LNCaP clone FGC (cell line): ENCODE measurements around the gene OGFOD3.

ENCODE experiments used
- DNase-seq: peaks from one replicate; pipeline ENCODE4 v3.0.0-alpha.2; 2011; ENCODE audit warnings: low read depth
- H3K4me3 ChIP-seq: 2 replicates; pipeline ENCODE4 v1.5.1; 2011; ENCODE audit warnings: mild to moderate bottlenecking, low read depth, low read length, control low read depth
- CTCF ChIP-seq: IDR thresholded peaks from 2 replicates; pipeline ENCODE4 v1.5.1; 2012; ENCODE audit warnings: mild to moderate bottlenecking; ENCODE audit not compliant: control insufficient read depth, insufficient read depth; ENCODE audit errors: extremely low read depth

The OGFOD3 gene

DNA sequence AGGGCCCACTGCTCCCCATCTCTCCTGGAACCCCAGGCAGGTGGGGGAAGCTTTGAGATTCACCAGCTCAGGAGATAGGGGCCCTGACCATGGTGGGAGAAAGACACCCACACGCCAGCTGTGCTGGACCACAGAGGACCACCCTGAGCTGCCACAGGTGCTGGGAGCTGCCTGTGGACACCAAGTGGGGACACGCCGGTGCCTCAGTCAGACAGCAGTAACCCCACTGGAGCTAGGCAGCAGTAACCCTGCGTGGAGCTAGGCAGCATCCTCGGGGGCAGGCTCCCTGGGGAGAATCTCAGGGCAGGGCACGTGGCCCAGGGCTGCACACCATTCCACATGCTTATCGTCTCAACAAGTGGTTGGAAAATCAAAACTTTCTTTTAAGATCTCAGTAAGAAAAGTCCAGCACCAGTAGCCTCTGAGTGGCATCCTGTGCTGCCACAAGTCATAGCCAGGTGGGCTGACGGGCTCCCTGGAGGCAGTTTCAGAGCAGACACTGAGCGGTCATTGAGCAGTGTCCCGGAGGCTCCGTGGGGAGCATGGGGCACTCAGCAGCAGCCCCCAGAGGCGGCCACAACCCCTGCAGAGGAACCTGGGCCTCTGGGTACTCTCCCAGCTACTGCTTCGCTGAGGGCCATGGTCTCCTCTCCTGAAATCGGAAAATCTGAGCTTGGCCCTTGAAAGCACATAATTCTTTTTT is 8.2 kb downstream of the OGFOD3 start:
- TF ChIP-seq CTCF = no peak
- DNase-seq = no peak
- no peak overlapping the region for H3K4me3 ChIP-seq

DNA sequence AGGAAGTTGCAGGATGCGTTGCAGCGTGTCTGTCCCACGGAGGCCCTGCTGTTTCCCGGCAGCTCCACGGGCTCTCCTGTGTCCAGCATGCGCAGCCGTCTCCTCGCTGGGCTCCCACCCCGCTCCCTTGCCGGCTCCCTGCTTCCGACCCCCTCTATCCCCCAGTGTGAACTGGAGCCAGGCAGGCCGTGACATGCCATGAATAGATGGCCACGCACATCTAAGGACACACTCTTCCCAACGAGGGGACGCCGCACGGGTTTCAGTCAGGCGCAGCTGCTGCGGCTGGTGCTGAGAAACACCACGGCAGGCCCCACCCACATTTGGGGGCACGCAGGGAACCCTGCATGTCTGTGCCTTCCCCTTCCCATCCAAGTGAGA is 9.5 kb downstream of the OGFOD3 start:
- no peak overlapping the region for H3K4me3 ChIP-seq
- TF ChIP-seq CTCF = no peak
- no peak for DNase-seq

DNA sequence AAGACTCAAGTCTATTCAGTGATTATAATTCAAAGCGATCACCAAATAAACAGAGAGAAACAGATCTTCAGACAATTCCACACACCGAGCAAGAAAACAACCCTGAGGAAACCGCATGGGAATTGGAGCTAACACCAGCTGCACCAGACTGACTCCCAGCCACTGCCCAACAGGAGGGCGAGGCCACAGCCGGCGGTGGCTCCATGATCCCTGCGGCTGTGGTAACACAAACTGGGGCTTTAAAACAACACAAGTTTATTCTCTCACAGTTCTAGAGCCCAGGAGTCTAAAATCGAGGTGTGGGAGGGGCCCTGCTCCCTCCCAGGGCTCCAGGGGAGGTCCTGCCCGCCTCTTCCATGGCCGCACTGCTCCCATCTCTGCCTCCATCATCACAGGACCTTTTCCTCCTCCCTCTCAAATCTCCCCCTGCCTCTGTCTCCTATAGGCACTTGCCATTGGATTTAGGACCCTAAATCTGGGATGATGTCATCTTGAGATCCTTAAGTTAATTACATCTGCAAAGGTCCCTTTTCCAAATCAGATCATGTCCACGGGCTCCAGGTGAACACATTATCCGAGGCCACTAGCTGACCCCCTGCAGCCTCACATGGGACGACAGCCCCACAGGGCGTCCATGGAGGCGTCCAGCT is 10.0 kb downstream of the OGFOD3 start:
- no peak for TF ChIP-seq CTCF
- no peak overlapping the region for H3K4me3 ChIP-seq
- DNase-seq = no peak

DNA sequence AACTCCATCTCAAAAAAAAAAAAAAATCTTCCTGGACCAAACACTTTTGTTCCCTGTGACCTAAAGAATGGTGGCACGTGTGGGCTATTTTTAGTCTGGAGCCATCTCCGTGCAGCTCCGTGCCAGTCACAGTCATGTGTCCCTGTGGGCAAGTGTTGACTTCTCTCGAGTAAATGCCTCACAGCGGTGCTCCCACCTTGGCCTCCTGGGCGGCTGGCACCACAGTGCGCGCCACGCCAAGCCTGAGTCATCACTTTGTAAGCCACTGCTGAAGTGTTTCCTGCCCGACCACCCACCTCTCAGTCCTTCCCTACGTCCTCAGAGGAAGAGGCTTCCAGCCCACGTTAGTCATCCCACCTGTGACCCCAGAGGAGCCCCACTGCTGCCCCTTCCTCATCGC is 11.1 kb downstream of the OGFOD3 start:
- TF ChIP-seq CTCF = no peak
- DNase-seq = no peak
- H3K4me3 ChIP-seq = no peak overlapping the region

- TF ChIP-seq CTCF = no peak
- no peak for DNase-seq
- no peak overlapping the region for H3K4me3 ChIP-seq
Measured at GRCh38 chr17:82406131-82406671, 12.2 kb downstream of the OGFOD3 start.

DNA sequence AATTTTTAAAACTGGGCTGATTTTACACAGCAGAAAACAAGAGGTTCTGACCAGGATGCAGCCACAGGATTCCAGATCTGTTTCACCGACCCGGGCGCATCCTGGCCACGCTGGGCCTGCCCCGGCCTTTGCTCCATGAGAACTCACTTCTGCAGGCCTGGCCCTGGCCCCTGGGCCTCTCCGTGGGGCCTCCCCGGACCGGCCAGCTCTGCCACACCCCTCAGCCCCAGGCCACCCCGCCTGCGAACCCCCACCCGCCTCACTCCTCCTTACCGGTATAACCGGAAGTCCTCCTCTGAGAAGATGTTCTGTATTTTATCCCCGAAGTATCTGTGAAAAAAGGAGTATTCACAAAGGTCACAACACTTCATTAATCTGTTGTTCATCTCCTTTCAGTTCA is 13.3 kb downstream of the OGFOD3 start:
- DNase-seq = no peak
- no peak for TF ChIP-seq CTCF

More for the DNA sequence above, 13.3 kb downstream of the OGFOD3 start:
- no peak overlapping the region for H3K4me3 ChIP-seq
